Right lobe of liver (tissue), 6 donors: ENCODE results near the gene SELPLG. TPM values are rescaled to one million over a fixed set of nuclear protein-coding genes. Genes with fewer than 3 reads are reported as not detected.

Source experiments
- ATAC-seq, 4 donors: fragments of 200-7000 bp; cut with Tn5 transposase; one replicate each; pipeline ENCODE4 v1.9.1; 2020; ENCODE audit warnings: mild to moderate bottlenecking in 4 of 4, moderate library complexity in 4 of 4
- DNase-seq, 3 donors: peaks; one replicate each; pipeline ENCODE4 v3.0.0-alpha.2; 2020
- H3K27ac ChIP-seq, 3 donors: fragments of 200-600 bp; one replicate each; pipeline ENCODE4 v1.8.0; 2022
- H3K27me3 ChIP-seq, 2 donors: fragments of 200-600 bp; one replicate each; pipeline ENCODE4 v1.8.0; 2022
- H3K36me3 ChIP-seq, 4 donors: fragments of 200-600 bp; sonication (generic) in 1 of 4; one replicate each; pipeline versions ENCODE4 v1.5.1 to v1.8.0; 2017 to 2022; ENCODE audit warnings: control low read depth in 1 of 4
- H3K4me1 ChIP-seq, 4 donors: fragments of 200-600 bp; sonication (generic) in 1 of 4; one replicate each; pipeline versions ENCODE4 v1.5.1 to v1.8.0; 2017 to 2022; ENCODE audit warnings: control low read depth in 1 of 4
- H3K4me3 ChIP-seq, 3 donors: fragments of 200-600 bp; one replicate each; pipeline ENCODE4 v1.8.0; 2022
- H3K9me3 ChIP-seq, 4 donors: fragments of 200-600 bp; sonication (generic) in 1 of 4; one replicate each; pipeline versions ENCODE4 v1.5.1 to v1.8.0; 2017 to 2022; ENCODE audit warnings: control low read depth in 1 of 4
- POLR2A ChIP-seq: fragments of 450-650 bp; IDR thresholded peaks from one replicate; pipeline ENCODE4 v1.6.1; 2017; ENCODE audit warnings: antibody characterized with exemption, mild to moderate bottlenecking
- WGBS: methylation state at CpG from one replicate; pipeline ENCODE4 v1.1.6; 2018; ENCODE audit warnings: low coverage, low lambda C conversion rate; ENCODE audit not compliant: insufficient coverage; ENCODE audit errors: missing lambda C conversion rate; 5-methylcytosine and 5-hydroxymethylcytosine counted together
- intact Hi-C, 2 donors: fragments of 100-400 bp; cut with DNase I; formaldehyde crosslinking; loops; one replicate each; pipeline versions ENCODE4 v1.11.2 to v1.14.1; 2022
- total RNA-seq, 6 experiments: library from RNA; depleted of rRNA in 2 of 6; stranded (reverse); fragments of >200 nt in 2 of 6; fragmentation: NEBNext Ultra II Directional in 3 of 6; extraction: Animal tissue kit (Norgen Biotek cat#: 25700) in 3 of 6; gene quantifications; one replicate each; pipeline versions ENCODE4 v1.1.0 to v1.2.4, GENCODE V29; 2016 to 2023
- TF ChIP-seq, protein P1 (sequence below), 4 donors: fragments of 200-600 bp in 3 of 4; fragments of 450-650 bp in 1 of 4; IDR thresholded peaks; one replicate each; pipeline versions ENCODE4 v1.5.1 to v1.8.0; 2016 to 2022; ENCODE audit warnings: antibody characterized with exemption in 4 of 4, mild to moderate bottlenecking in 2 of 4
- donor health status: DM: no; HTN: yes; CAD: no.
- donor health status: DM: no; HTN: no; CAD: no.
- donor health status: DM: no; HTN: no; CAD: no.
- donor health status: DM: no; HTN: yes; CAD: no.
- donor health status: DM: no; HTN: yes; CAD: no.

SELPLG gene
- total RNA-seq, 6 experiments from 2014 or later: 1.5 to 6.0 (median 3.1) TPM

GRCh38 chr12:108578813-108579212, 54.9 kb downstream of the SELPLG start:
- no peaks in the 10 kb centered on the region for H3K4me1 ChIP-seq
- no peak overlapping the region for H3K27ac ChIP-seq
- H3K27me3 ChIP-seq: no peaks in the 10 kb centered on the region
- no peaks in the 10 kb centered on the region for H3K36me3 ChIP-seq
- WGBS: 88% methylated on average over 3 of the region's 3 CpGs
- DNase-seq: no peak
- no peaks in the 10 kb centered on the region for H3K9me3 ChIP-seq
- intact Hi-C loops: loop anchor here in 1 of 2 donors (5.0 kb wide), 1 partner anchor 33 kb away; no protein-coding TSS in a partner anchor
- no peak for ATAC-seq
- no peak overlapping the region for H3K4me3 ChIP-seq
- TF ChIP-seq, protein P1, sequence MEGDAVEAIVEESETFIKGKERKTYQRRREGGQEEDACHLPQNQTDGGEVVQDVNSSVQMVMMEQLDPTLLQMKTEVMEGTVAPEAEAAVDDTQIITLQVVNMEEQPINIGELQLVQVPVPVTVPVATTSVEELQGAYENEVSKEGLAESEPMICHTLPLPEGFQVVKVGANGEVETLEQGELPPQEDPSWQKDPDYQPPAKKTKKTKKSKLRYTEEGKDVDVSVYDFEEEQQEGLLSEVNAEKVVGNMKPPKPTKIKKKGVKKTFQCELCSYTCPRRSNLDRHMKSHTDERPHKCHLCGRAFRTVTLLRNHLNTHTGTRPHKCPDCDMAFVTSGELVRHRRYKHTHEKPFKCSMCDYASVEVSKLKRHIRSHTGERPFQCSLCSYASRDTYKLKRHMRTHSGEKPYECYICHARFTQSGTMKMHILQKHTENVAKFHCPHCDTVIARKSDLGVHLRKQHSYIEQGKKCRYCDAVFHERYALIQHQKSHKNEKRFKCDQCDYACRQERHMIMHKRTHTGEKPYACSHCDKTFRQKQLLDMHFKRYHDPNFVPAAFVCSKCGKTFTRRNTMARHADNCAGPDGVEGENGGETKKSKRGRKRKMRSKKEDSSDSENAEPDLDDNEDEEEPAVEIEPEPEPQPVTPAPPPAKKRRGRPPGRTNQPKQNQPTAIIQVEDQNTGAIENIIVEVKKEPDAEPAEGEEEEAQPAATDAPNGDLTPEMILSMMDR (IDR thresholded peaks at IDR 0.05): no peak
- no peak for TF ChIP-seq POLR2A

DNA sequence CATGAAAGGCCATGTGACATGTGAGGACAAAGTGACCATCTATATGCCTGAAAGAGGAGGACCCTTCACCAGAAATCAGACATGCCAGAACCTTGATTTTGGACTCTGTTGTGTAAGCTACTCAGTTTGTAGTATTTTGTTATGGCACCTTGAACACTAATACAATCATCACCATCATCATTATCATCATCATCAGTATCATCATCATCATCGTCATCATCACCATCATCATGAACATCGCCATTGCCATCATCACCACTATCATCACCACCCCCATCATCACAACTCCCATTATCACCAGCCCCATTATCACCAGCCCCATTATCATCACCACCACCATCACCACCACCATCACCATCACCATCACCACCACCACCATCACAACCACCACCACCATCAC, 55.4 kb downstream of the SELPLG start:
- TF ChIP-seq POLR2A: no peak
- TF ChIP-seq, protein P1 (IDR thresholded peaks at IDR 0.05): no peak
- Histone ChIP-seq H3K36me3 (no peaks in the 10 kb centered on the region), H3K27ac (no peak overlapping the region), H3K9me3 (no peaks in the 10 kb centered on the region), H3K4me3 (no peak overlapping the region), H3K4me1 (no peaks in the 10 kb centered on the region), H3K27me3 (no peaks in the 10 kb centered on the region)
- ATAC-seq (no peak), DNase-seq (no peak)
- WGBS: 93% methylated on average over 2 of the region's 2 CpGs
- intact Hi-C loops: loop anchor here in 1 of 2 donors (5.0 kb wide), 1 partner anchor 34 kb away; no protein-coding TSS in a partner anchor

DNA sequence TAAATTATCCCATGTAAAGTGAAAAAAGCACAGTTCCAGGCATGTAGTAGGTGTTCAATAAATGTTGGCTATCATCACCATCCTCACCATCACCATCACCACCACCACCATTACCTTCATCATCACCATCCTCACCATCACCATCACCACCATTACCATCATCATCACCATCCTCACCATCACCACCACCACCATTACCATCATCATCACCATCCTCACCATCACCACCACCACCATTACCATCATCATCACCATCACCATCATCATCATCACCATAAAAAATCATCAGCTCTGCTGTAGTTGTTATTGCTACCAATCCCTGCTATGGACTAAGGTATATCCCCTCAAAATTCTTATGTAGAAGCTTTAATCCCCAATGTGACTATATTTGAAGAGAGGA, 56.2 kb downstream of the SELPLG start:
- ATAC-seq (no peak), DNase-seq (no peak)
- Histone ChIP-seq H3K27ac (no peak overlapping the region), H3K4me1 (no peaks in the 10 kb centered on the region), H3K36me3 (no peaks in the 10 kb centered on the region), H3K9me3 (no peaks in the 10 kb centered on the region), H3K4me3 (no peak overlapping the region), H3K27me3 (no peaks in the 10 kb centered on the region)
- intact Hi-C loops: loop anchor here in 1 of 2 donors (5.0 kb wide), 1 partner anchor 35 kb away; no protein-coding TSS in a partner anchor
- no peak for TF ChIP-seq POLR2A
- TF ChIP-seq, protein P1 (IDR thresholded peaks at IDR 0.05): no peak

DNA sequence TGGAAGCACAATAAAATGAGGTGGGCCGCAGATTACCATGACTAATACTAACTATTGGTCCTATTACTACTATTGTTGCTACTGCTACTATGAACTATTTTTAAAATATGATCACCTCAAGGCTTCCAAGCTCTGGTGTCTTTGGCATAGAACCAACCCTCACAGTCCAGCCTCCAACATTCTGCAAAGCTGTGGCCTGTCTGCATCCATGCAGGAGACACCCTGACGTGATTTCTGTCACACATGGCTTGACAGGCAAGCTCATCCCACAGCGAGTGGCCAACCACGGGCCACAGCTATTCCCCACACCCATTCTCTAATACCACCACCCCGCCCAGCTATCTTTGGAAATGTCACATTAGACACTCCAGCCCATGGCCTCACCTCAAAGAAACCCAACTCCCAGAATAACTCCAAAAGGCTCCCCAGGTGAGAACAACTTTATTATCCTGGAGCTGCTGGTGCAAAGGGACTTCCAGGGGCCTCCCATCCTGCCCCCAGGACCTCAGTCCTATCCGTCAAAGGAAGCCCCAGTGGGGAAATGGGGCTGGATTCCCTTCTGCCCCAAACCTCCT, 56.9 kb downstream of the SELPLG start:
- Histone ChIP-seq H3K9me3 (no peaks in the 10 kb centered on the region), H3K27me3 (no peaks in the 10 kb centered on the region), H3K36me3 (no peaks in the 10 kb centered on the region), H3K27ac (no peak overlapping the region), H3K4me3 (no peak overlapping the region), H3K4me1 (no peaks in the 10 kb centered on the region)
- ATAC-seq (no peak), DNase-seq (peak in 1 of 3 donors; percentile 13)
- intact Hi-C loops: loop anchor here in 1 of 2 donors (5.0 kb wide), 1 partner anchor 36 kb away; no protein-coding TSS in a partner anchor
- 62% methylated on average over 6 of the region's 6 CpGs for WGBS
- TF ChIP-seq, protein P1 (IDR thresholded peaks at IDR 0.05): no peak
- TF ChIP-seq POLR2A: no peak
